EH (cell line): Measurements from ENCODE around the gene DOK3.

Experiments used
- DNase-seq: peaks from one replicate; pipeline ENCODE4 v3.0.0-alpha.2; 2015; ENCODE audit warnings: low read depth

The DOK3 gene

DNA sequence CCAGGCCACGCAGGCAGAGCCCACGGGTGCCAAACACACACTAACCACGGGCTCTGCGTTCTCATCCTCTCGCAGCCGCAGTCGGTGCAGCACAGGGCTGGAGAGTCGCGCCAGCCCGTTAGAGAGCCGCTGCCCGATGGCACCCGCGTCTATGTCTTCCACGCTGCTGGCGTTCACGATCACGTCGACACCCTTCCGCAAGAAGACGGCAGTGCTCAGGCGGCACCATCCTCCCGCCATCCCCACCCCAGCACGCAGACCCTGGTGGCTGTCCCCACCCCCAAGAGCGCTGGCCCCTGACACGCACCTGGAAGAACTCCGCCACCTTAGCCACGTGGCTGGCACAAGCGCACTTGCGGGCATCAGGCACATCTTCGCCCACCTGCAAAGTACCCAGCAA is 42.2 kb downstream of the DOK3 start:
- no peak for DNase-seq

DNA sequence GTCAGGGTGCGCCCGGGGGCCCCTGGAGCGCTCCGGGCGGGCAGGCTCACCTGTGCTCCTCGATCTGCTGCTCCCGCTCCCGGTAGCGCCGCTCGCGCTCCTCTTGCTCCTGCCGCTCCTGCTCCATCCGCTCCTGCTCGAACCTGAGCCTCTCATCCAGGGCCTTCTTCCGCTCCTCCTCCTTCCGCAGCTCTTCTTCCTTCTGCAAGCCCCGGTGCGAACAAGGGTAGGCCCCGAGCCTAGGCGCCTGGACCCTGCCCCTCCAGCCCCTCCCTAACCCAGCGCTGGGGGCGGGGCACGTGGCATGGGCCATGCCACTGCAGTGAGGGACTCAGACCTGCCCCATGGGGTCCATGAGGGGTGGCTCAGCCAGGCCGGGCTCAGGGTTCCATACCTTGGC is 42.8 kb downstream of the DOK3 start:
- no peak for DNase-seq

DNA sequence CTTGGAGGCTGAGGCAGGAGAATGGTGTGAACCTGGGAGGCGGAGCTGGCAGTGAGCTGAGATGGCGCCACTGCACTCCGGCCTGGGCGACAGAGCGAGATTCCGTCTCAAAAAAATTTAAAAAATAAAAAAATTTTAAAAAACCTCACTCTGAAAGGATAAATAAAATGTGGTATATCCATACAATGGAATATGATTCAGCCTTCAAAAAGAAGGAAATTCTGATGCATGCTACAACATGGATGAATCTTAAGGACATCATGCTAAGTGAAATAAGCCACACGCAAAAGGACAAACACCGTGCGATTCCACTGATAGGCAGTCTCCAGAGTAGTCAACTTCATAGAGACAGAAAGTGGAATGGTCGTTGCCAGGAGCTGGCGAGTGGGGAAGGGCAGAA is 44.6 kb downstream of the DOK3 start:
- no peak for DNase-seq

DNA sequence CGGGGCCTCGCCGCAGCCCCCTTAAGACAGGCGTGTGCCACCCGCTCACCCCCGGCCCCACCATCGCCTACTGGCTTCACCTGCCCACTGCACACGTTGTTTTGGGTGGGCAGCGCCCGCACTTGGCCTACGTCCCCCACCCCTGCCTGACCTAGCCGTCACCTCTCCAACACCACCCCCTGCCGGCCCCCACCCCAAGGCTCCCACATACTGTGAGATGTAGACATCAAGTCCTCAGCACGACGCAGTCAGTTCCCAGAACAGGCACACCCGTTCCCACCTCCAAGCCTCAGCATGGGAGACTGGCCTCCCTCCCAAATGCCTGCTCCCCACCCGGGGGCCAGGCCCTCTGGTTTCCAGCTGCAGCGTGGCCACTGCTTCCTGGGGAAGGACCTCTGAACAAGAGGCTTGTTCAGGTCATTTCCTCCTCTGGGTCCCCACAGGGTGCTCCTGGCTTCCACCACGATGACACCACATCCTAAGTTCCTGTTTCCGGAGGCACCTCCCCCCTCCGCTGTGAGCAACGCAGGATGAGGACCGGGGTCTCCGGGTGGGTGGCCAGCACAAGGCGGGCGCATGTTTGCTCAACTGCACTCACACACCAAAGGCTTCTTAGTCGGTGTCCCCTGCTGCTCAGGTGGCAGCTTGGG is 47.5 kb downstream of the DOK3 start:
- no peak for DNase-seq

DNA sequence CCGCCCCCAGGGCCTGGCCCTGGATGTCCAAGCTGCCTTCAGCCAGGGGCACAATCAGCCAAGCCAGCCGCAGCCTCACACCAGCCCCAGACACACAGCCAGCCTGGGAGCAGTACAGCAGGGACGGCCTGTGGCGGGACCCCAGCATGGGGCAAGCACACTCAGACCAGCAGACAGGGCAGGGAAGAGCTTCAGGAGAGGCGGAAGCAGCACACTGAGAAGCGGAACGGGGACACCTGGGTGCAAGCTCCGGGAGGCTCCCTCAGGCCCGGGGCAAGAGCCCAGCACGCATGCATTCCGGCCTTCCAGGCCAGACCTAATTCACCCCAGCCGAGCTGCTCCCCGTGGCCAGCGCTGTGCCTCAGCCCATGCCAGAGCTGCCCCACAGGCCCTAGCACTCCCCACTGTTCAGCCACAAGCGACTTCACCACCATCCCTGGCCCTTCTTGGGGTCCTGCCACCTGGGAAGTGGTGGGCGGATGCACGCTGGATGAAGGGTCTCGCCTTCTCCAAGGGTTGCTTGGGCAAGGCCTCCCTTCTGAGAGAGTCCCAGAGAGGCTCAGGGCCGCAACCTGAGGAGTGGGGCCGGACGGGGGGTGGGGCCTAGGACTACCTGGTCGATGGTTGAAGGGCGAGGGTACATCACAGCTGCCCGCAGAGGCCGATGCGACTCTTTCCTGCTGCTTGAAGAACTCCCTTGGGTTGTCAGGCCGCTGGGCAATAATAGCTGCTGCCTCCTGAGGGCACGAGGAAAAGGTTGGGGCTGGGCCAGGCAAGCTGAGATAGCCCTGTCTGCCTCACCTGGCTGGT is 49.6 kb downstream of the DOK3 start:
- DNase-seq, result no peak

DNA sequence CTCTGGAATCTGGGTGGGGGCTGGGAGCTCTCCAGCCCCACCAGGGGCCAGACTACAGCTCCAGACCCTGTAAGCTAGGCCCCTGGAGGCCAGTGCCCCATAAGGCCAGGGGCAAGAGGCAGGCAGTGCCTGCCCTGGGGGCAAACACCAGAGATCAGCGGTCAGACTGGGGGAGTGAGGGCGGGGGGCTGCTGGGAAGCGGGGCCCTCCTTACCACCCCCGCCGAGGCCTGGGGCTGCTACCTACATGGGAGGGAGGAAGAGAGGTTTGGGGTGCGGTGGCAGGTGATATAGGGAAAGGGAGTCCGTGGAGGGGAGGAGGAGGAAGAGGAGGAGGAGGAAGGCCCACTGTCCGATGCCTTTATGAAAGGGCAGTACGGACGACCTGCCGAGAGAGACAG is 50.3 kb downstream of the DOK3 start:
- DNase-seq, result no peak

DNA sequence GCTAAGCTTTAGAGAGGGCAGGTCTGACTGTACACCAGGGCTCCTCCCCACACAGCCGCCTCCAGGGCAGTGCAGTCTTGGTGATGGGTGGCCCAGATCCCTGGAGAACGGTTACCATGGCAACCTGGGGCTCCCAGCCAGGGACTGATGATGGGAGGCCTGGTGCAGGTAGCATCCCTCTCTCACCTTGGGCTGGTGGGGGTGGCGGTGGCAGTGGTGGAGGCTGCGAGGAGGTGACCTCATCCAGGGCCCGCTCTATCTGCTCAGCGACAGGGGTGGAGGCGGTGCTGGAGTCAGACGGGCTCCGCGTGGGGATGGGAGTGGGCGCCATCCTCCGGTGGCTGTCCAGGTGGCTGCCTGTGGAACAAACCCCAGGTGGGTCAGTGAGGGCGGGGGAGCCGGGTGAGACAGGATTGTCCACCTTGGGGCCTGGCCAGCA is 50.7 kb downstream of the DOK3 start:
- DNase-seq, result peak; percentile 62

DNA sequence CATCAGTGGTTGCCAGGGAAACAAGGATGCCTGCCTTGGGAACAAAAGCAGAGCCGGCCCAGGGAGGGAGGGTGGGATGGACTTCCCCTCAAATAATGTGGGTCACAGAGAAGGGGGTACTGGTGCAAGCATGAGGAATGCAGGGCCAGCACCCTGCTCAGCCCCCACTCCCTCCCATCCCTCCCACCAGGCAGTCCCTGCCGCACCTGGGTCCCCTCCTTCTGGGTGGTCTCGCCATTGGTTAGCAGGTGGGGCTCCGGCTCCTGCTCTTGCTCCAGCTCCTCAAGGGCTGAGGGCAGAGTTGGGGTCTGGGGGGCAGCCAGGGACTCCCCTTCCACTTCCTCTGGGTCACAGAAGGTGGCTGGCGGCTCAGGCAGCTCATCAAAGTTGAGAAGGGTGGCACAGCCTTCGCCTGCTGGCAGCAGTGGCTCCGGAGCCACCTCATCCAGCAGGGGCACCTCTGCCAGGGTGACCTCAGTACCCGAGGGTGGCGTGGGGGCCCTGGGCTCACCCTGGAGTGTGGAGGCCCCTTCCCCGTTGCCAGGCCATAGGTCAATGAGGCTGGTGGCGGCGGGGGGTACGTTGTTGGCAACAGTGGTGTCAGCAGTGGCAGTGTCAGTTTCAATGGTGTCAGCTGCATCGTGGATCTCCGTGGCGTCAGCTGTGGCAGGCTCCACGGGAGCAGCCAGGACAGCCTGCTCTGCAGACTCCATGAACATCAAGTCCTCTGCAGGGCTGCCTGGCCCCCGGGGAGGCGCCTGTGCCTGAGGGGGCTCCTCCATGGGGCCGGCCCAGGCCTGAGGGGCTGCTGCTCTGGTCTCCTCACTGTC is 51.6 kb downstream of the DOK3 start:
- no peak for DNase-seq

DNA sequence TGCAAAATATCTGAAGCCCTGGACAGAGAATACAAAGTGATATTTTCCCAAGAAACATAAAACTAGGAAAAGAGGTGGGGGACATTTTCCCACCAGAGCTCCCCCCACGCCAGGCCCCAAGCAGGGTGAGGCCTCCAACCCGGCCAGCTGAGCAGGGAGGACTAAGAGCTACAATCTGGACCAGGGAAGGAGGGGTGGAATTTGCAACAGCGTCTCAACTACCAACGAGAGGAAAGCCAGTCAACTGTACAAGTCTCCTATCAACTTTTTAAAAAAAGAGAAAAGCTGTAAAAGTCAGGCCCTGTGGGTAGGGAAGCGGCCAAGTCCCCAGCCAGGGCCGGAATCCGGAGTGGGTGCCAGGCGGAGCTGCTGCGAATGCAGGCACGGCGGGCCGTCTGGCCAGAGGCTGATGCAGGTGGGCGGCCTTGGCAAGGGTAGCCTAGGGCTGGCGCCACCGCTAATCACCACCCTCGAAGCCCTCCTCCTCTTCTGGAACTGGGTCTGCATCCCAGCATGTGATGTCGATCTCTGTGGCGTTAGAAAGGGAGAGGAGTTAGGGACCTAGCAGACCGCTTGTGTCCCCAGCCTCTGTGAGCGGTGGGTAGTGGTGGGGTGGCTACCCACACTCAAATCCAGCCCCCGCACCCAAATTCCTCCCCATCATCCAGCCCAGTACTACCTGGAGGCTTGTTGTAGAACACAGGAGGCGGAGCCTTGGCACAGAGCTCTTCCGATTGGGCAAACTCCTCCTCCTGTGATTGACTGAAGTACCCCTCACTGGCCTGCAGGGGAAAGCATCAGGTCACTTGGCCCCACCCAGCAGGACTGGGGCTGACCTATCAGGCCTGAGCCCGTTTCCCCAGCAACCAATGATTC is 52.4 kb downstream of the DOK3 start:
- DNase-seq, result peak; percentile 98

DNA sequence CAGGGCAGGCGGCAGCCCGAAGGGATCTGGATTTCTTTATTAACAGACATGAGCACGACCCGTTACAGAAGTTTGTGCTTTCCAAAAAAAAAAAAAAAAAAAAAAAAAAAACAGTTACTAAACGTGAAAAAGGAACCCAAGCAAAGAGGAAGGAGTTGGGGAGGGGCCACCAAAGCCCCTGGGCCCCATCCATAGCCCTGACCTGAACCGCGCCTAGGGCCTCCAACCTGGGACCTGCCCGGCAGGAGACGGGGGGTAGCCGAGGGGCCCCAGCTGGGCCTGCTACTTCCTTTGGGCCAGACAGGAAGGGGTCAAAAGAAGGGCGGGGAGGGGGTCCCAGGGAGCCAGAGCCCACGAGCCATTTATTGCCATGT is 53.0 kb downstream of the DOK3 start:
- no peak for DNase-seq

DNA sequence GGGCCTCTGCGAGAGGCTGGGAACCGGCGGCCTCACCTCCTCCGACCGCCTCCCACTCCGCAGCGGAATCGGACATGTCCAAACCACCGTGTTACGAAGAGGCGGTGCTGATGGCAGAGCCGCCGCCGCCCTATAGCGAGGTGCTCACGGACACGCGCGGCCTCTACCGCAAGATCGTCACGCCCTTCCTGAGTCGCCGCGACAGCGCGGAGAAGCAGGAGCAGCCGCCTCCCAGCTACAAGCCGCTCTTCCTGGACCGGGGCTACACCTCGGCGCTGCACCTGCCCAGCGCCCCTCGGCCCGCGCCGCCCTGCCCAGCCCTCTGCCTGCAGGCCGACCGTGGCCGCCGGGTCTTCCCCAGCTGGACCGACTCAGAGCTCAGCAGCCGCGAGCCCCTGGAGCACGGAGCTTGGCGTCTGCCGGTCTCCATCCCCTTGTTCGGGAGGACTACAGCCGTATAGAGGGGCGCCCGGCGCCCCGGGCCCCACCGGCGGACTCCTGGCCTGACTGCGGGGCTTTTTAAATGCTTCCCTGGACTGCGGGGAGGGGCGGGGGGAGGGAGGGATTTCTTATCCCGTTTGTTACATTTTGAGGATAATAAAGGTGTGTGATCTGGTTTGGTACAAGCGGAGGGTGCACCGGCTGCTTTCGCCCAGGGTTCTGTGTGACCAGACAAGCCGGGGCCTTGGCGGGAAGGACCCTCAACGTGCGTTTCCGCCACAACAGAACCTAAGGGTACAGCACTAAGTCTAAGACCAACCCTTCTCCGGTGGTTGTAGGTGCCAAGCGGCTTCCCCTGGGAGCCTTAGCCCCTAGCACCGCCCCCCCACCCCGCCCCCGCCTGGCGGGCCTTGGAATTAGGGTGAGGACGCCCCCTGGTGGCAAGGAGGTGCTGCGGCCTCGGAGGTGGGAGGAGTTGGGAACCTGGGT is 53.7 kb downstream of the DOK3 start:
- peak; percentile 85 for DNase-seq

DNA sequence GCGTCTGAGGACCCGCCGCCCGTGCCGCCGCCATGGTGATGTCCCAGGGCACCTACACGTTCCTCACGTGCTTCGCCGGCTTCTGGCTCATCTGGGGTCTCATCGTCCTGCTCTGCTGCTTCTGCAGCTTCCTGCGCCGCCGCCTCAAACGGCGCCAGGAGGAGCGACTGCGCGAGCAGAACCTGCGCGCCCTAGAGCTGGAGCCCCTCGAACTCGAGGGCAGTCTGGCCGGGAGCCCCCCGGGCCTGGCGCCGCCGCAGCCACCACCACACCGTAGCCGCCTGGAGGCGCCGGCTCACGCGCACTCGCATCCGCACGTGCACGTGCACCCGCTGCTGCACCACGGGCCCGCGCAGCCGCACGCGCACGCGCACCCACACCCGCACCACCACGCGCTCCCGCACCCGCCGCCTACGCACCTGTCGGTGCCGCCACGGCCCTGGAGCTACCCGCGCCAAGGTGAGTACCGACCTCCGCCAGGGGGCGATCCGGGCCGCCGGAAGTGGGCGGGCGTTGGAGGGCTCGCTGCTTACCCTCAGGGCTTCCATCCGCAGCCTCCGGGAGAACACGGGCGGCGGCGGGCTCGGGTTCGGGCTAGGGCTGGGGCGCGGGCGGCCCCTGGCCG is 54.5 kb downstream of the DOK3 start:
- DNase-seq, result peak; percentile 68

DNA sequence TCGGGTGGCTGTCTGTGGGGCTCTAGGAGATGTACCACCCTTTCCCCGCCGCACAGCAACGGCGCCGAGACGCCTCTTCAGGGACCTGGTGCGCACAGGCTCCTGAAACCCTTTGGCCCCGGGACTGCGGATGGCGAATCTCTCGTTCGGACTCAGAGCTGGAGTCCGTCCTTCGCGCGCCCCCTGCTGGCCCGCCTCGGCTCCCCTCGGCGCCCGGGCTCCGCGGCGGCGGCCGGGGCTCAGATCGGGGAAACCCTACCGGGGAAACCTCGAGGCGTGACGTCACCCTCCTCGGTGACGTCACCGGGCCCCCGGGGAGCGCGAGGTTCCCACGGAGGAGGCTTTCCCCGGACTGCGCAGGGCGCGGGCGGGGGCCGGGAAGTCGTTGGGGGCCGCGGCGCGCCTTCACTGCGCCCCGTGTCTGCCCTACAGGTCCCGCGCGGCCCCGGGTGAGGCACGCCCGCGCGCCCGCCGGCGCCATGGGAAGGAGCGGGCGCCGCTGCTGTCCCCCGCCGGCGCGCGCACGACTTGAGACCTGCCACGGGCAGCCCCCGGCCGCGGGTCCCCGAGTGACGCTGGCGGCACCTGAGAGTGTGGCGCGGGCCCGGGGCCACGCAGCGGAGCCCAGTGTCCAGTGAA is 55.1 kb downstream of the DOK3 start:
- DNase-seq, result peak; percentile 88

DNA sequence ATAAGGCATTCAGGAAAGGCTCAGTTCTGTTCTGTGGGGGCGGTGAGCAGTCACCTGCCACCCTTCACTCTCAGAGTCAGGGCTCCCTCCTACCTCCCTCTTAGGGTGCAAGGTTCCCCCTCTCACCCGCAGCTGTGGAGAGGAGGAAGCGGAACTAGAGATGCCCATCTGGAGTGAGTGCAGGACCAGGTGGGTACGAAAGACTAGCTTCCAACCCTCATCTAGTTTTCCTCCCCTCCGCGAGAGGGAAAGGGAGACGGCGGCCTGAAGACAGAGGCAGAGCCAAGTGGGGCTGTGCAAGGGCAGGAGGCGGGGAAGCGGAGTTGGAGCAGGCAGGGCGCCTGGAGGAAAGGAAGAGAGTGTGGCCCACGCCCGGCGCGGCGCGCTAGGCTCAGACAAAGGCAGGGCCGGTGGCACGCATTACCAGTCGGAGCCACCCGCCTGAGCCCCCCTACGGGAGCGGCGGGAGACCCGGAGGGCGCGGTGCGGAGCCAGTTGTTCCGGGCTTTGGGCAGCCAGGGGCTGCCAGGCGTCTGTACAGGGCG is 55.7 kb downstream of the DOK3 start:
- DNase-seq, result peak; percentile 34

DNA sequence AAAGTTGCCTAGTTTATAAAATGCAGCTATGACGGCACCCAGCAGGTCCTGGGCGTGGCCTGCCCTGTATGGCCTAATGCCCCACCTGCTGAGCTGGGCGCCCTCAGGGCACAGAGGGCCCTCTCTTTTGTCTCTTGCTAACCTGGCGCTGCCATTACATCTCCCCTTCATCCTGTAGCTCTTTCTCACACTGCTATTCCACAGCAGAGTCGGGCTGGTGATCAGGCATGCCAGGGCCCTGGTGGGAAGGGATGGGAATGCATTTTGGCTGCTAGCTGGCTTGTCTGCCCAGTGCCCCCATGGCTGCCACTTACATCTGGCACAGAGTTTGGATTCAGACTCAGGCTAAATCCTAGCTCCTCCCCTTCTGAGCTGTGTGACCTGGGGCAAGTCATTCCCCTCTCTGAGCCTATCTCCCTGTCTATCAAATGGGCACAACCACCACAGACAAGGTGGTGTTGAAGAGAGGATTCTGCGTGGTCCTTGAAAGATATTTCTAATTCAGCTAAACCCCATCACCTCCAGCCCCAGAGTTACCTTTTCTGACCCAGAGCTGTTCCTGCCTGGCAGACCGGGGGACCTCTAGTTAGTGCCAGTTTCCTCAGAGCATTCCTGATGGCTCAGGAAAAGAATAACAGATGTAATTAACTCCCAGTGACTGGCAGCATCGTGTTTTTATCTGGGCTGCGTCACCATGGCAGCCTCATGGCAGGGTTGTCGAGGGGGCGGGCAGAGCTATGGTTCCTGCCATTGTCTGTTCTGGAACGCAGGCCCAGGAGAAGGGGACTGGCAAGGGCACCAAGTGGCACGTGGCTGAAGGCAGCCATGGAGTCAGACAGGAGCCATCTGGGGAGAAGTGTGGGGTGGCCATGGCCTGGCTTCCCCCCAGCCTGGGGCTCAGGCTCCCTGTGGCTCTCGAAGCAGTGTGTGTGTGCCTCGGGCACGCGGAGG is 56.7 kb downstream of the DOK3 start:
- no peak for DNase-seq
